ENCODE measurements around the gene NEK6.

Gene NEK6

GRCh38 chr9:124257844-124258606 lies at the start of gene NEK6:
TSS of gene NEK6 (plus strand) at chr9:124257949. CDS start at chr9:124301965, 44,016 bp downstream.
- DNase-seq = peak; percentile 48 to 79 (median 65)

GRCh38 chr9:124208571-124208970 lies 49.2 kb upstream of the NEK6 start:
- DNase-seq = no peak

- no peak for DNase-seq
These were observed 48.5 kb upstream of the NEK6 start for GRCh38 chr9:124209279-124209678.

GRCh38 chr9:124209774-124210173 lies 48.0 kb upstream of the NEK6 start:
- no peak for DNase-seq

- DNase-seq = peak; percentile 89 to 96 (median 91)
These were observed 47.1 kb upstream of the NEK6 start for GRCh38 chr9:124210697-124211096.

- DNase-seq = no peak
These were observed 45.2 kb upstream of the NEK6 start for GRCh38 chr9:124212381-124213050.

- no peak for DNase-seq
These were observed 44.4 kb upstream of the NEK6 start for GRCh38 chr9:124213396-124213795.

- peak in 1 of 3 donors; percentile 34 for DNase-seq
These were observed 43.6 kb upstream of the NEK6 start for GRCh38 chr9:124214116-124214515.

- DNase-seq = no peak
These were observed 43.0 kb upstream of the NEK6 start for GRCh38 chr9:124214596-124215367.

- no peak for DNase-seq
These were observed 42.3 kb upstream of the NEK6 start for GRCh38 chr9:124215368-124215910.

GRCh38 chr9:124215956-124216355 lies 41.8 kb upstream of the NEK6 start:
- no peak for DNase-seq

GRCh38 chr9:124216474-124217176 lies 41.1 kb upstream of the NEK6 start:
- DNase-seq = peak; percentile 80 to 89 (median 83)

- peak; percentile 69 to 82 (median 72) for DNase-seq
These were observed 39.8 kb upstream of the NEK6 start for GRCh38 chr9:124217836-124218437.

- DNase-seq = peak; percentile 94 to 97 (median 96)
These were observed 39.2 kb upstream of the NEK6 start for GRCh38 chr9:124218438-124218982.

GRCh38 chr9:124218987-124219461 lies 38.7 kb upstream of the NEK6 start:
- DNase-seq = peak; percentile 66 to 74 (median 66)

- DNase-seq = peak in 2 of 3 donors; percentile 45 to 67
These were observed 36.8 kb upstream of the NEK6 start for GRCh38 chr9:124220946-124221451.

GRCh38 chr9:124221676-124222075 lies 36.1 kb upstream of the NEK6 start:
- DNase-seq = no peak

- DNase-seq = no peak
These were observed 35.6 kb upstream of the NEK6 start for GRCh38 chr9:124222109-124222508.

- DNase-seq = peak; percentile 92 to 93 (median 92)
These were observed 34.6 kb upstream of the NEK6 start for GRCh38 chr9:124222918-124223720.

GRCh38 chr9:124225945-124226344 lies 31.8 kb upstream of the NEK6 start:
- no peak for DNase-seq
